HG03520 (cell line): ENCODE measurements around the gene PLXNA2.

Source experiments
- ATAC-seq: cut with Tn5 transposase; IDR thresholded peaks from one replicate; pipeline ENCODE4 v1.9.1; 2021; ENCODE audit warnings: mild to moderate bottlenecking, moderate library complexity; ENCODE audit not compliant: unreplicated experiment

Gene PLXNA2

DNA sequence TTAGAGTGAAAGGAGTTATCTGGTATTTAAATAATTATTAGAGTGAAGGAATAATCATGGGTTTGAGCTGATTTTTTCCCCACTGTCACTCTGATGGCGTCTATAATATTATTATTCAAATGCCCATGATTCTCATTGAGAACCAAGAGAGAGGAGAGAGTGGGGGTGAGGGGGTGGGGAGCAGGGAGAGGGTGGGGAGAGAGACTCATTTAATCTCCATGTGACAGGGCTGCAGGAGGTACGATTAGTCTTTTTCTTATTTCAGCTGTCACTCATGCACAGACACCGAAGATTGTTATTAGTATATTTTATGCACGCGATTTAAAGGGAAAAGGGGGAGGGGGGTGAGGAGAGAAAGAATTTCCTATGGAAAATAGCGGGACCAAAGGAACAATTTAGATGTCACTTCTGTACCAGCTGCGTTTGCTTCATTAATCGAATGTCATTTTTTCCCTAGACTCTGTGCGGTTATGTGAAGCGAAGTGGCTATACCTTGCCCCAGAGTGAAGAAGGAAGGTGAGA lies 19.9 kb downstream of the PLXNA2 start:
- ATAC-seq, result no peak

DNA sequence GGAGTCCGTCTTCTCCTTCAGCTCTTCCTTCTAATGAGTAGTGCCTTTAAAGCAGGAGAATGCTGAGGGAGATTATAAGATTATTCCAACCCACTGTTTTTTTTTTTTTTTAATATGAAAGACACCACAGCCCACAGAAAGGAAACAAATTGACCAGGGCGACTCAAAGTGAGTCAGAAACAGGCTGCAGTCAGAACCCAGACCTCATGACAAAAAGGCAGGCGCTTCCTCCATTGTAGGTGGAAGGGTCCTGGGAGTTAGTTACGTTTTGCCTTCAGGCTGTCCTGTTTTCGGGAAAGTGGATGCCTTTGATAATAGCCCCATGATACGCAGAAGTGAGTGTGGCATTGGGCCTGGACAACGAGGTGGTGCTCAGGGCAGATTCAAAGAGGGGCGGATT lies 21.0 kb downstream of the PLXNA2 start:
- no peak for ATAC-seq

DNA sequence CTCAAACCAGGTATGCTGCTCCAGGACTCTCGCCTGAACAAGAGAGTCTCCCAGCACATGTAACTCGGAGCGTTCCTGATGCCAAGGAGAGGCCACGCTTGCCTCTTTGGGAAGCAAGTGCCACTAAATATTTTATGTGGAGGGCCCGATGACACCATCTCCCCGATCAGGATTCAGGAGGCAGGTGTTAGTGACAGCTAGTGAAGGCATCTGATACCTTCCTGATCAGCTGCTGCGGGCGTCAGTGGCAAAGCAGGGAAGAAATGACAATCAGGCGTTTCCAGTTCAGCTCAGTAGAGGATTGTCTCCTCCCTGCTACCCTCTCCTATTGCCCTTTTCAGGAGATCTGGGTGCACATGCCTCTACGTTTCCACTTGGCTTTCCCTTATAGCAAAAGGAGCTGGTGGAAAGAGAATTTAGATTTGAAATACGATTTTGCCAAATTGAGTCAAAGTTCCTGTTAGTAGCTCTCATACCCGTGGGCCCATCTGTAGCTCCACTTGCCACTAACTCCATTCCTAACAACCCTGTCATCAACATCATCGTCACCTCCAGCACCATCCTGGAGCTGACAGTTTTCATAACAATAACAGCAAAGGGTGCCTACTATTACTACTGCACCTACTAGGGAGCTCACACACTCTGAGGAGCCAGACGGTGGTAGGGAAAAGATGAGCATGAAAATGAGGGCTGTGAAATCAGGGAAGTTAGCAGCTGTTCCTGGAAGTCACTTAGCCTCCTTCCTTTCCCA lies 21.6 kb downstream of the PLXNA2 start:
- ATAC-seq, result no peak

DNA sequence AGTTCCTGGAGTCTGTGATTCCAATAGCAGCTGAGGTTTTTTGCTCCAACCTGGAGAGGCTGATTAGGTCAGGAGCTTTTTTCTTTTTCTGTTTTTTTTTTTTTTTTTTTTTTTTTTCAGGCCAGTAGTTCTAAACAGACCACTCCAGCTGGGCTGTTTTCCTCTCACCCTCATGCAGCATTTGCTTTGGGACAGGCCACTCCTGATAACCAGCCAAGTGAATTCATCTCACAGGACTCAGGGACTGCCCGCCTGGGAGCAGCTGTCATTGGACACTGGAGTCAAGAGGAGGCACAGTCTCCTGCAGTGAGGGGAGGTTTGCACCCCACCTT lies 22.9 kb downstream of the PLXNA2 start:
- no peak for ATAC-seq

DNA sequence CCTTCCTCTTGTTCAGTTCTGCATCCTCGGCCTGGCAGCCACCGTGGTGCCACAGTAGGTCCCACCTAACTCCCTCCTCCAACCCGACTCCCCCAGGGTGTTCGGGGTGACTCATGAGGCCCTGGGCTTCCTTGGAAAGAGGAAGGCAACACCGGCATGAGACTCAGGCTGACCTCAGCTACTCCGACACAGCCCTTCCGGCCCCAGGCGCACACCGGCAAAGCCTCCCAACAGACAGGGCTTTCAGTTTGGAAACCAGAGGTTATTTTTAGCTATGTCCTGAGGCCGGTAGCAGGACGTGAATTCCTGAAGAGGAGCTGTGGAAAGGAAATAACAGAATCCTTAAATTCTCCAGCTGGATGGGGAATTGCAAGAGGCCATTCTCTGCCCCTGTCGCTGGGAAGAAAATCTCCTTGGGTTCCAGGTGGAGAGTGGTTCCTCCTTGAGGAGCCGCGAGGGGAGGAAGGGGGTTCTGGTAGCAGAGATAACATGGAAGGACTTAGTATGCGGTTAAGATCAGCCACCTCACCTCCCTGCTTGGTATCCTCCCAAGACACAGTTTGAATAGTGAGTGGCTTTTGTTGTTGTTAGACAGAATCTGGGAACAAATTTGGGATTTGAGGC lies 24.4 kb downstream of the PLXNA2 start:
- ATAC-seq, result no peak

DNA sequence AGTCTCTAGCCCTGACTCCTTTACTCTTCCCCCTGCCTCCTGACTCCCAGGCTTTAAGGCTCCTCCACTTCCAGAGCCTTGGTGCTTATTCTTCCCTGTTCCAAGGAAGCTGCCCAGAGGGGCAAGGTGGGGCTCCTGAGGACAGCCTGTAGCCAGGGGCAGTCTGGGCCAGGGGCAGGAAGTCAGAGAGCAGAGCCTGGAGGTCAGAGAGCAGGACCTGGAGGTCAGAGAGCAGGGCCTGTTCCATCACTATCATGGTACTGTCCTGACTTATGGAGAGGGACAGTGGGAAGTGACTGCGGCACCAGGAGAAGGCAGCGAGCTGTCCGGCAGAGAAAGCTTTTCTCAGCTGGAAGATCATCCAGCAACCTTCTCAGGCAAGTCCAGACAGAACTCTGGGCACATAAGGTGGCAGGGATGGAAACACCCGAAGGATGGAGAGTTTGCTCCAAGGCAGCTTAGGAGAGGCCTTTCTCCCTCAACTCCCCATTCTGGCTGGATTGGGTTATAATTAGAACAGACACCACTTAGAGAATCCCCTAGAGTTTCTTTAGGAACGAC lies 25.0 kb downstream of the PLXNA2 start:
- no peak for ATAC-seq

DNA sequence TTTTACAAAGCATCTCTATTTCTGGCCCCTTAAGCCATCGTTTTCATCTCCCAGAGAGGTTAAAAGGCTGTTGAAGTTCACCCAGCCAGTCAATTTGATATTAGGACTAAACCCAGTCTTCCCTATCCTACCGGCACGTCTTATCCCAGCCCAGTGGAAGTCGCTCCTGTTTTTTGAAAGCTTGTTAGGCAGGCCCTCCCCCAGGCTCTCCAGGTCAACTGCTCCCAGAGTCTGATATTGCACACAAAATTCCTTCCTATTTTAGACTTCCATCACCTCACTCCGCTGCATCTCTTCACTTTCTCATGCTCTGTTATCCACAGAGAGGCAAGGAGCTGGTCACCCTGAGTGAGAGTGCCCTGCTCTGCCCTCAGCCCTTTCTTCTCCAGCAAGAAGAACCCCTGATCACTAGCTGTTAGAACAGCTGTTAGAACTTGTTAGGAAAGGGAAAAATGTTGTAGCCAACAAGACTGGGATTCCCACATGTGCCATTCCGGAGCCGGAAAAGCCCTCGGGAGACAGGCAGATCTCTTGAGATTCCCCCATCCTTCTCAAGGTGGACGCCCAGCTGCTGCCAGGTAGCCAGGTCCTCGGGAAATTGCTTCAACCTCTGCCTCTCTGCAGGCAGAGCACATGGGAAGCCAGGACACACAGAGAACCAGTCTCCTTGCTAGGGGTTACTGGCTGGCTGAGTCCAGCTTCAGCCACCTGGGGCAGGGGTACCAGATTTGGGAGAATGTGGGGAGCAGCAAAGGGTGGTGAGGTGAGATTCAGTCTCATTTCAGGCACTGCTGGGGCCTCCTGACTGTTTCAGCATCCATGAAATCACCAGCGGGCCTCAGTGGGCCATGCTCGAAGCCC lies 25.7 kb downstream of the PLXNA2 start:
- ATAC-seq, result no peak

DNA sequence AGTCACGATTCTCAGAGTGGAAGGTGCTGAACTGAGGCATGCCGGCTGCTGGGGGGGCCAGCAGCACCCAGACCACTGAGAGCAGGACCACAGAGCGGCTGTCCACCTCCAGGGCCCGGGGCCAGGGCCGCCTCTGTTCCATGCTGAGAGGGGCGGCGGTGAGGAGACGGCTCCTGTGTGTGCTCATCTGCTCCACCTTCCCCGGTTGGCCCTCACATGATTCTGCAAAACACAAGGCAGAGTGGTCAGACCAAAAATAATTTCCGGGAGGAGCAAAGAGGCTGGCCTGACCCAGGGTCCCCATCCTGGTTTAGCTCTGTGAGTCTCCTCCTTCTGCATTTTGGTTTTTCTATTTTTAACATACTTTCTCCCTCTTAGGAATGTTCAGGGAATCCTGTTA lies 26.4 kb downstream of the PLXNA2 start:
- no peak for ATAC-seq

DNA sequence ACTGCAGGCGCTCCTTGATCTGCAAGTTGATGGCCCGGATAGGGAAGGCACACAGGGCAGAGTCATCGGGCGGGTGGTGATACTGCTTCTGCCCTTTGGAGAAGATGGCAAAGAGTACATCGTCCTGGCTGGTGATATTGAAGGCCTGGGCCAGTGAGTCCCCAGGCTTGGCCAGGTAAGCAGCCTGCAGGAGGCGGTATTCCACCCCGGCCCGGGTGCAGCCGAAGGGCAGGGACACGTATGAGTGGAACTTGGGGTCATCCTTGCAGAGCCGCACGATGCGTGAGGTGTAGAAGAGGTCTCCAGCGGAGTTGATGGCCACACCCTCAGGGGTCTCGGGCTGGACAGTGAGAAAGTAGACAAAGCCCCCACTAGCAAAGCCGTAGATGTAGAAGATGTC lies 27.4 kb downstream of the PLXNA2 start:
- no peak for ATAC-seq

DNA sequence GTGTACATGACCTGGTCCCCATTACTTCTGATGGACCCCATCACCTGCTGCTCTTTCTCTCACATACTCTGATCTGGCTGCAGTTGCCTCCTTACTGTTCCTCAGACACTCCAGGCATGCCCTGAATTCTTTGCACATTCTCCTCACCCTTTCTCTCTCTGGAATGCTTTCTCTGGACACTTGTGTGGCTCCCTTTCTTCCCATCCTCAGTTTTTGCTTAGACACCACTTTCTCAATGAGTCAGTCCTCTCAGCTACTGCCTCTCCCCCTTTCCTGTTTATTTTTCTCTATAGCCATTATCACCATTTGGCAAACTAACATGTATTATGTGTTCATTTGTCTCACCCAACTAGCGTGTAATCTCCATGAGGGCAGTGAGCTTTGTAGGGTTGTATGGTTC lies 28.1 kb downstream of the PLXNA2 start:
- ATAC-seq, result no peak

DNA sequence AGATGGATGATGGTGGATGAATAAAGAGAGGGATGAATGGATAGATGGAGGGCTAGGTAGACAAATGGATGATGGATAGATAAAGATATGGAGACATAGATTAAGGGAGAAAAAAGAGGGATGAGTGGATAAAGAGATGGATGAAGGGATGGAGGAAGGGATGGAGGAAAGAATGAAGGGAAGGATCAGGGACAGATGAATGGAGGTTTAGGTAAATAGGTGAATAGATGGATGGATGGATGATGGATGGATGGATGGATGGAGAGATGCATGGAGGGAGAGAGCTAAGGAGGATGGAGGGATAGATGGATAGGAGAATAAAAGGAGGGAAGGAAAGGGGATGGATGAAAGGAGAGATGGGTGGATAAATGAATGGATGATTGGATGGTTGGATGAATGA lies 28.8 kb downstream of the PLXNA2 start:
- ATAC-seq, result no peak

DNA sequence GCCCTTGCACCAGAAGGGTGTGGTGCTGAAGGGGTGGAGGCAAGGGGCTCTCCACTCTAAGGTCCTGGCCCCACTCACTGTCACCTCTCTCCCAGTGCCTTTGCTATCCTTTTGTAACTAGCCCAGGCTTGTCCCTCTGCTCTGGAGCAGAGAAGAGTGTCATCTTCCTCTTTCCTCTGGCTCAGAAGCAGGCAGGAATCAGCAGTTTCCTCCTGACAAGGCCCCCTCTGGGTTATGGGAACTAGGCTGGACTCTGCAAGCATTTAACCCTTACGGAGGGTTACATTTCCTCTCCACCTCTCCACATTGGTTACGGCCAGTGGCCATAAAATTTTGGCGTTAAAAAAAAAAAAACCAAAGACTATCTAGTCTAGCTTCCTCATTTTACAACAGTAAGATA lies 30.4 kb downstream of the PLXNA2 start:
- no peak for ATAC-seq

DNA sequence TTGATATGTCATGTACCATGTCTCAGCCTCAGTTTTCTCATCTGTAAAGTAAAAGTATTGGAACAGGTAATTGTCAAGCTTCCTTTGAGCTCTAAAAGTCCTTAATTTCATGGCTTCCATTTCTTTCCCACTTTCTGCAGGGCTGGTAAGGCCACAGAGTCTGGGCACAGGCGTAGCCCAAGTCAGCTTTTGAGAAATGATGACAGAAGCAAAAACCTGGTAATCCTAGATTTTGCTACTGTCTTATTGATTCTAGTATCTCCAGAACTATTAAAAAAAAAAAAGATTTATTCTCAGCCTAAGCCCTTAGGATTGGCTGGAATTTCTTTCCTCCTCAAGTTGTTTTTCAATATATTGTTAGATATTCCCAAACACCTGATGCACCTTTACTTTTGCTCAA lies 31.3 kb downstream of the PLXNA2 start:
- no peak for ATAC-seq

DNA sequence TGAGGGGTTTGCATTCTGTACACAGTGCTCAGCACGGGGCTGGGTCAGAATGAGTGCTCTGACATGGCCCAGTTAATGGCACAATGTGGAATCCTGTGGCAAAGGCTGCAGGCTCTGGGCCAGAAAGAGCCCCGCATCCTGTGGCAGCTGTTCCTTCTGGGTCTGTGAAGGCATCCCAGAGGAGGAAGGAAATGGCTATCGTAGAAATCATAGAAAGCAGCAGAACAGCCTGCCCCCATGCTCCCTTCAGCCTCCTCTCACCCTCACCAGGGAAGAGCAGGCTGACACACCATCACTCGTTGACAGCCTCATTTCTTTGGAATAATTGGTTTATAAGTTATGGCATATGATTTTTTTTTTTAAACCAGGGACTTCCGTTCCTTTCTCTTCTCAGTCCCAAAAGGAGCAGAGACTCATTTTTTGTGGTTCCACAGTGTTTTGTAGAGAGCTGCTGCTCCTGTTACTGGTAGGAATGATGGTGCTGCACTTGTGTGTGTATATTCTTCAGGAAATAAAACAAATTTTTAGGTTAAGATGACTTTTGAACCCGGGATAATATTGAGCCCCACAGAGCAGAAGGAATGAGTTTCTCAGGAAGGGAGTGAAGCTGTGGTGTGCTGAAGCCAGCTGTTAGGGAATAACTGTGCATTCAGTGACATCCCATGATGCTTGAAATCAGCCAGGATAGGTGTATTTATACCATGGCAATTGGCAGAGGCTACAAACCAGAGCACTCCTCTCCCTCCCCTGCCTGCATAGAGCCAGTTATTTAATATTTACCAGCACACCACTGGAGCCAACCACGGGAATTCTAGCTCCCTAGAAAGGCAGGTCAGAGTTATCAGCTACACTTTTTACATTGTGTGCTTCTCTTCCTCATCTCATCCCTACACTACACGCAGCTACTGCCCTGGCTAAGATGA lies 32.0 kb downstream of the PLXNA2 start:
- no peak for ATAC-seq

DNA sequence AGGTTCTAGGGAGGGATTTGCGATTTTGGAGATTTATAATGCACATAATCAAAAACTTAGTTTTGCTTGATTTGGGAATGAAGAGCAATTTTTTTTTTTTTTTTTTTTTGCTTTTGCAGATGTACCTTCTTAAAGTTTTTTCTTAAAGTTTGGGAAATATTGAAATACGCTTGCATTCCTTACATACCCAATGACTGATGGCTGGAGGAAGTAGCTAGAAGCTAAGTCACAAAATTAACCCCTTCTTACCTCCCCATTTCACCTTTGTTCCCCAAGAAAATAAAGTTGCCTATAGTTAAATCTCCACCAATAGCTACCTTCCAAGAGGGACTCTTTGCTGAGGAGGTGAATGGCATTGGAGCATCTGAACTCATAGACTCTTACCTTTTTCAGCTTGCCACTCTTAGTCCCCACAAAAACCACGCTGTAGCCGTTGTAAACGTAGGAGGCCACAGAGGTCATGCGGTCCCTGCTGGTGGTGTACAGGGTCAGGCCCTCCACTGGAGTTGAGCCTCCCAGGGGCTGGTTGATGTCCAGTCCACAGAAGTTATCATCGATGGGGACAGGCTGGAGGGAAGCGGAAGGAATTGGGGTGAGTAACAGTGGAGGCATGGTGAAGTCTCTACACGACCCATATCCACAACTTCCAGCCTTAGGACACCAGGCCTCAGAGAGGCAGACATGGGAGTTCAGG lies 34.1 kb downstream of the PLXNA2 start:
- no peak for ATAC-seq

DNA sequence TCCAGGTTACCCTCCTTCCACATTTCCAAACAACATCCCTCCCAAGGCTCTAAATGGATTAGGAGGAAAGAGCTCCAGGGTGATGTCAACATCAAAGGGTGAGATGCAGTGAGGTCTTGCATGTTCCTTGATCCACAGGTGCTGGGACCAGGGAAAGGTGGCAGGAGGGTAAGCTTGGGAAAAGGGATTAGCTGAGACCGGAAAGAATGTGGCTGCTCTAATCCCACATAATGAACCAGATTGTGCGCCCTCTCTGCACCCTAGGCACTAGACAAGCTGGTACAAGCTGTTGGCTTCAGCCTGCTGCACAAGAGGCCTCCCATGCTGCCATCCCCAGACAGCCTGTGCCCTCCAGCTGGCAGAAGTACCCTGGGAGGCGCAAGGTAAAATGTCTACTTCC lies 34.9 kb downstream of the PLXNA2 start:
- ATAC-seq, result no peak

DNA sequence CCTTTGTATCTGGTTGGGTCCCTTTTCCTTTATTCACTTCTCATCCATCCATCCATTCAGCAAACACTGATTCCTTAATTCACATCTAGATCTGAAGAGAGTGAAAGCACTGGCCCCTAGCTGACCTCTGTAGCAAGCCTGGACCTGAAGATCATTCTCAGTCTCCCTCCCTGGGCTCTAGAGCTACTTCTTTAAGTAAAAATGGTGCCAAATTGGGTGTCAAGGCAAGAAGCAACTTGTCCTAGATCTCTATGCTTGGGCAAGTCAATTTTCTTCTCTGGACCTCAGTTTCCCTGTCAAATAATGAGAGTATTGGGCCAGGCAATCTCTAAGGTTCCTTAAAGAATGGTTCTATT lies 36.1 kb downstream of the PLXNA2 start:
- ATAC-seq, result no peak

DNA sequence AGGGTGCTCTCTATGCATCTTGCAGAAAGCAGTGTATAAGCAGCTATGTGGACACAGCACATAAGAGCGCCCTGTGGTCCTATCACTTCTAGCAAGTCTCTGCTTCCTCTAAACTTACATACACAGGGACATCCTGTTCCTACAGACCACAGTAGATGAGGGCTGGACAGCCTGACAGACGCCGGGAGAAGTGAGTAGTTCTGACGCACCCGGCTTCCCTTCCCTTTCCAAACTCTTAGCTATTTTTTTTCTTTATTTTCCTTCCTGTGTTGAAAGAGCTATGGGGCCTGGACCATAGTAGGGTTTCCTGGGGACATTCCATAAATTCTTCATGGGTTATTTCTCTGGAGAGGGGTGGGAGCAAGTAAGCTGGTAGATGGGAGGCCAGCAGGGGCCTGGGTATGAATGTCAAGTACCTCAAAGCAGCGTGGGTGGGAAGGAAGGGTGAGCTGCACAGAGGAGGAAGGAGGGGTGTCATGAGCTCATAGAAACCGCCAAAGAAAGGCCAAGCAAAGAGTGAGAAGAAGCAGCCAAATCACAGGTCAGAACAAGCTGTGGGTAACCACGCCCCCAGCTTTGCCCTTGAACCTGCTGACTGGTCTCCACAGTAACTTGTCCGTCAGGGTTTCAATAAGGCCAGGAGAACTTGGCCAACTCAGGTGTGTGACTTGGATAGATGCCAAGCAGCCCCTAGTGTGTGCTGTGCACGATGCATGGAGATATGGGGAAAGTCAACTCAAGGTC lies 36.6 kb downstream of the PLXNA2 start:
- ATAC-seq, result no peak

DNA sequence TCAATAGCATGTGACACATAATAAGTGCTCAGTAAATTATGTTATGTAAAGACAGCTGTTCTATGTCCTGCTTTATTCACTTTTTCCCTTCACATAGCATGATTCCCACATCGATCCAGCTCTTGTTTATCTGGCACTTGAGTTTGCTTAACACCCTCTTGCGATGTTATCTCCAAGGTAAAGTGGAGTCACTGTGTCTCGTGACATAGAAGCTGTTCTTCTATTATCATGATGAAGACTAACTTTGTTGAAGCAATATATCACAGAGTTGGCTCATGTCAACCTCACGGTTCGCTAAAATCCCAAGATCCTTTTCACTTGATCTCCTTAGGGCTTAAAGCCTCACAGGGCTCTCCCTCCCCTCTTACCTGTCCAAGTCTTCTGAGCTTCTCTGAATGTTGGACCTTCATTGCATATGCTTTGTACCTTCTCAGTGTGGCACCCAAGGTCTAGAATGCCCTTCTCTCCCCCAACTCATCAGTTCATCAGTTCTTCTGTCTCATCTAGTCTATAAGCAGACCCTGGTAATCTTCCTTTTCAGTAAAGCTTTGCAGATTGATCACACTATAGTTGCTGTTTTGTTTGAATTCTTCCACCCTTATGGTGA lies 38.0 kb downstream of the PLXNA2 start:
- no peak for ATAC-seq
